B cell (primary cell): ENCODE results near the gene MAP3K20. TPM values are rescaled to one million over a fixed set of nuclear protein-coding genes. Genes with fewer than 3 reads are reported as not detected.

ENCODE experiments used
- ATAC-seq: fragments of 200-7000 bp; cut with Tn5 transposase; one replicate; pipeline ENCODE4 v1.10.0; 2021; ENCODE audit warnings: low read depth, mild to moderate bottlenecking, moderate number of reproducible peaks, moderate library complexity
- CTCF ChIA-PET: fragments of 350-600 bp; sonication (Branson Sonifier 250); formaldehyde crosslinking; loops from one replicate; lab custom pipeline; 2021; ENCODE audit warnings: antibody characterized with exemption, inconsistent platforms; lab: Charles Lee
- POLR2A ChIA-PET: fragments of 350-600 bp; sonication (Branson Sonifier 250); formaldehyde crosslinking; loops from one replicate; lab custom pipeline; 2021; ENCODE audit warnings: antibody characterized with exemption; lab: Charles Lee
- DNase-seq: peaks from one replicate; pipeline ENCODE4 v3.0.0; 2013
- H2AFZ ChIP-seq: 2 replicates; pipeline ENCODE4 v1.6.1; 2012; ENCODE audit warnings: mild to moderate bottlenecking, low read depth, low read length; ENCODE audit not compliant: insufficient read depth, poor library complexity, severe bottlenecking
- H3K27ac ChIP-seq, 2 donors: 1 replicate in 1 of 2; 2 replicates in 1 of 2; pipeline ENCODE4 v1.5.1; 2012 to 2013; ENCODE audit warnings: low read length in 2 of 2, mild to moderate bottlenecking in 2 of 2, moderate library complexity in 1 of 2
- H3K27me3 ChIP-seq, 4 experiments: fragments of 200-600 bp in 1 of 4; sonication (generic) in 1 of 4; replicated peaks in 1 of 4; 1 replicate in 2 of 4; 2 replicates in 2 of 4; pipeline versions ENCODE4 v1.6.1 to v1.7.0; 2013 to 2016; ENCODE audit warnings: low read length in 3 of 4, mild to moderate bottlenecking in 2 of 4, mixed read lengths in 1 of 4, moderate library complexity in 1 of 4; ENCODE audit not compliant: insufficient read depth in 4 of 4, control insufficient read depth in 3 of 4; ENCODE audit errors: control extremely low read depth in 1 of 4
- H3K36me3 ChIP-seq, 2 experiments: replicated peaks in 1 of 2; 1 replicate in 1 of 2; 2 replicates in 1 of 2; pipeline versions ENCODE4 v1.6.1 to v1.7.1; 2013; ENCODE audit warnings: low read length in 1 of 2; ENCODE audit not compliant: insufficient read depth in 2 of 2, control insufficient read depth in 1 of 2; ENCODE audit errors: control extremely low read depth in 1 of 2, extremely low read depth in 1 of 2
- H3K4me1 ChIP-seq, 2 donors: fragments of 200-600 bp in 1 of 2; sonication (generic) in 1 of 2; 1 replicate in 1 of 2; 2 replicates in 1 of 2; pipeline versions ENCODE4 v1.5.1 to v1.6.1; 2013 to 2017; ENCODE audit warnings: low read length in 2 of 2; ENCODE audit not compliant: control insufficient read depth in 2 of 2, insufficient read depth in 2 of 2
- H3K4me2 ChIP-seq: replicated peaks from 2 replicates; pipeline ENCODE3; 2012; ENCODE audit warnings: mild to moderate bottlenecking, low read depth, low read length; ENCODE audit not compliant: poor library complexity, severe bottlenecking
- H3K4me3 ChIP-seq, 5 experiments: fragments of 200-600 bp in 1 of 5; sonication (generic) in 1 of 5; 1 replicate in 3 of 5; 2 replicates in 2 of 5; pipeline versions ENCODE4 v1.5.1 to v1.7.0; 2011 to 2016; ENCODE audit warnings: low read length in 4 of 5, mild to moderate bottlenecking in 4 of 5, low read depth in 2 of 5, control low read depth in 1 of 5, moderate library complexity in 1 of 5; ENCODE audit not compliant: insufficient read depth in 1 of 5; ENCODE audit errors: control extremely low read depth in 1 of 5, extremely low read depth in 1 of 5
- H3K79me2 ChIP-seq: fragments of 200-600 bp; sonication (generic); one replicate; pipeline ENCODE4 v1.6.0; 2016; ENCODE audit warnings: low read length; ENCODE audit not compliant: control insufficient read depth, insufficient read depth
- H3K9ac ChIP-seq: fragments of 200-600 bp; sonication (generic); 2 replicates; pipeline ENCODE4 v1.6.1; 2017; ENCODE audit warnings: mild to moderate bottlenecking, low read length, moderate library complexity
- H3K9me3 ChIP-seq, 3 donors: one replicate each; pipeline versions ENCODE4 v1.6.1 to v1.7.1; 2013; ENCODE audit warnings: low read length in 2 of 3; ENCODE audit not compliant: control insufficient read depth in 2 of 3, insufficient read depth in 1 of 3; ENCODE audit errors: control extremely low read depth in 1 of 3
- H4K20me1 ChIP-seq: 2 replicates; pipeline ENCODE4 v1.6.0; 2012; ENCODE audit warnings: mild to moderate bottlenecking, low read length; ENCODE audit not compliant: insufficient read depth, control insufficient read depth, poor library complexity, severe bottlenecking
- H3K27ac Mint-ChIP-seq: one replicate; pipeline ENCODE4 v1.8.0; 2021; ENCODE audit warnings: mixed read lengths
- H3K27me3 Mint-ChIP-seq: one replicate; pipeline ENCODE4 v1.8.0; 2021; ENCODE audit warnings: mixed read lengths
- H3K4me1 Mint-ChIP-seq: one replicate; pipeline ENCODE4 v1.8.0; 2021; ENCODE audit warnings: mixed read lengths
- H3K4me3 Mint-ChIP-seq: one replicate; pipeline ENCODE4 v1.8.0; 2021; ENCODE audit warnings: mixed read lengths
- H3K9me3 Mint-ChIP-seq: one replicate; pipeline ENCODE4 v1.8.0; 2022; ENCODE audit warnings: mixed read lengths; ENCODE audit not compliant: insufficient read depth
- CTCF ChIP-seq: fragments of 200-600 bp; IDR thresholded peaks from one replicate; pipeline ENCODE4 v1.8.0; 2022; ENCODE audit warnings: antibody characterized with exemption, mild to moderate bottlenecking
- EZH2 ChIP-seq: IDR thresholded peaks from 2 replicates; pipeline ENCODE4 v1.6.1; 2012; ENCODE audit warnings: borderline replicate concordance, low read depth, mild to moderate bottlenecking, moderate library complexity, low read length; ENCODE audit not compliant: insufficient read depth, poor library complexity, severe bottlenecking
- WGBS: methylation state at CpG from one replicate; pipeline ENCODE4 v1.1.5; 2013; ENCODE audit warnings: missing lambda C conversion rate; ENCODE audit not compliant: insufficient coverage; 5-methylcytosine and 5-hydroxymethylcytosine counted together
- intact Hi-C: fragments of 100-400 bp; cut with micrococcal nuclease; formaldehyde crosslinking; loops from one replicate; pipeline ENCODE4 v1.10.0; 2022
- polyA plus RNA-seq: library from polyadenylated mRNA; depleted of rRNA; stranded (reverse); fragments of >200 nt; gene quantifications from 2 replicates; pipeline ENCODE4 v1.2.3, GENCODE V29; 2012
- total RNA-seq, 2 donors: library from RNA; stranded (reverse); fragments of 120-200 nt in 1 of 2; gene quantifications; 1 replicate in 1 of 2; 2 replicates in 1 of 2; pipeline versions ENCODE4 v1.2.3 to v1.2.4, GENCODE V29; 2013 to 2022

MAP3K20 gene
- total and polyA plus RNA-seq, 2 donors (not counting 1 experiment from before 2014, with no cell fraction given), result 2.2 to 9.1 TPM

GRCh38 chr2:173238385-173238784, 162.7 kb downstream of the MAP3K20 start:
- no CpG with 5 or more reads among the region's 4 CpGs for WGBS
- no peaks in the 10 kb centered on the region for H3K4me1 ChIP-seq
- CTCF ChIA-PET, result no interaction called here
- H4K20me1 ChIP-seq, result no peaks in the 10 kb centered on the region
- no peaks in the 10 kb centered on the region for H3K9me3 Mint-ChIP-seq
- no peak overlapping the region for H3K4me3 Mint-ChIP-seq
- no peak for DNase-seq
- H3K9ac ChIP-seq, result no peak overlapping the region
- no peaks in the 10 kb centered on the region for H3K9me3 ChIP-seq
- ATAC-seq, result no peak
- H3K4me1 Mint-ChIP-seq, result no peaks in the 10 kb centered on the region
- TF ChIP-seq CTCF (no peak), EZH2 (no peak)
- H2AFZ ChIP-seq, result no peak overlapping the region
- intact Hi-C loops, result no loop called here
- no peak overlapping the region for H3K4me3 ChIP-seq
- no peak overlapping the region for H3K27ac Mint-ChIP-seq
- no peak overlapping the region for H3K27ac ChIP-seq
- H3K4me2 ChIP-seq, result no peak overlapping the region
- H3K79me2 ChIP-seq, result no peaks in the 10 kb centered on the region
- H3K36me3 ChIP-seq, result peaks cover 3 to 5% of the 10 kb centered on the region in 2 experiments
- H3K27me3 ChIP-seq, result no peaks in the 10 kb centered on the region
- POLR2A ChIA-PET, result no interaction called here
- H3K27me3 Mint-ChIP-seq, result no peaks in the 10 kb centered on the region

- H3K4me2 ChIP-seq, result no peak overlapping the region
- Mint-ChIP-seq H3K9me3 (no peaks in the 10 kb centered on the region), H3K27me3 (no peaks in the 10 kb centered on the region), H3K4me3 (no peak overlapping the region), H3K4me1 (no peaks in the 10 kb centered on the region), H3K27ac (no peak overlapping the region)
- ChIA-PET POLR2A (no interaction called here), CTCF (interaction anchor here (1.2 kb wide), 1 partner anchor 11 kb away, joined by 3 read pairs; no protein-coding TSS in a partner anchor)
- H3K9me3 ChIP-seq, result no peaks in the 10 kb centered on the region
- no peak overlapping the region for H3K9ac ChIP-seq
- ATAC-seq (no peak), DNase-seq (no peak)
- WGBS, result no CpG with 5 or more reads among the region's 3 CpGs
- no peak overlapping the region for H3K27ac ChIP-seq
- no peak overlapping the region for H3K4me3 ChIP-seq
- H3K36me3 ChIP-seq, result peaks cover 3 to 4% of the 10 kb centered on the region in 2 experiments
- no peak overlapping the region for H2AFZ ChIP-seq
- H4K20me1 ChIP-seq, result no peaks in the 10 kb centered on the region
- H3K79me2 ChIP-seq, result no peaks in the 10 kb centered on the region
- intact Hi-C loops, result no loop called here
- H3K27me3 ChIP-seq, result no peaks in the 10 kb centered on the region
- no peak for TF ChIP-seq CTCF
- TF ChIP-seq EZH2, result no peak
- no peaks in the 10 kb centered on the region for H3K4me1 ChIP-seq
Measured at GRCh38 chr2:173238831-173239230, 163.2 kb downstream of the MAP3K20 start.
